Measurements from ENCODE around the gene S1PR1.

Gene S1PR1

GRCh38 chr1:101194746-101195145 lies 42.1 kb upstream of the S1PR1 start:
- no peak for ATAC-seq
- TF ChIP-seq CSDC2 (CRISPR knock-in tag; IDR thresholded peaks at IDR 0.05) (no peak), ISL1 (CRISPR knock-in tag; IDR thresholded peaks at IDR 0.05) (no peak), ZNF70 (CRISPR knock-in tag; IDR thresholded peaks at IDR 0.05) (no peak), BACH2 (CRISPR knock-in tag; IDR thresholded peaks at IDR 0.05; ENCODE audit: borderline replicate concordance) (no peak), ZFP30 (CRISPR knock-in tag; IDR thresholded peaks at IDR 0.05) (no peak), PATZ1 (CRISPR knock-in tag; IDR thresholded peaks at IDR 0.05; ENCODE audit: borderline replicate concordance) (no peak), TCF4 (CRISPR knock-in tag; IDR thresholded peaks at IDR 0.05; ENCODE audit: borderline replicate concordance) (no peak), ARNTL (CRISPR knock-in tag; IDR thresholded peaks at IDR 0.05; ENCODE audit: borderline replicate concordance, low read depth) (no peak), POU6F1 (CRISPR knock-in tag; IDR thresholded peaks at IDR 0.05; ENCODE audit: borderline replicate concordance, low read depth) (no peak), PPARA (CRISPR knock-in tag; IDR thresholded peaks at IDR 0.05; ENCODE audit: borderline replicate concordance) (no peak), ZC3H10 (CRISPR knock-in tag; IDR thresholded peaks at IDR 0.05) (no peak)

GRCh38 chr1:101196668-101197067 lies 40.2 kb upstream of the S1PR1 start:
- no peak for ATAC-seq
- TF ChIP-seq TSHZ2 (CRISPR knock-in tag; IDR thresholded peaks at IDR 0.05) (no peak), ZC3H10 (CRISPR knock-in tag; IDR thresholded peaks at IDR 0.05) (no peak), TCF4 (CRISPR knock-in tag; IDR thresholded peaks at IDR 0.05; ENCODE audit: borderline replicate concordance) (no peak), CSRNP3 (CRISPR knock-in tag; IDR thresholded peaks at IDR 0.05) (no peak), BACH2 (CRISPR knock-in tag; IDR thresholded peaks at IDR 0.05; ENCODE audit: borderline replicate concordance) (no peak), PATZ1 (CRISPR knock-in tag; IDR thresholded peaks at IDR 0.05; ENCODE audit: borderline replicate concordance) (no peak), POU6F1 (CRISPR knock-in tag; IDR thresholded peaks at IDR 0.05; ENCODE audit: borderline replicate concordance, low read depth) (no peak), ZNF565 (CRISPR knock-in tag; conservative IDR thresholded peaks at IDR 0.05; ENCODE audit: low read depth) (no peak), CREB5 (CRISPR knock-in tag; IDR thresholded peaks at IDR 0.05; ENCODE audit: low read depth) (no peak), ZNF70 (CRISPR knock-in tag; IDR thresholded peaks at IDR 0.05) (no peak), ZFP30 (CRISPR knock-in tag; IDR thresholded peaks at IDR 0.05) (no peak), ISL1 (CRISPR knock-in tag; IDR thresholded peaks at IDR 0.05) (no peak), ESRRG (CRISPR knock-in tag; IDR thresholded peaks at IDR 0.05) (no peak), CSDC2 (CRISPR knock-in tag; IDR thresholded peaks at IDR 0.05) (no peak), RARB (CRISPR knock-in tag; IDR thresholded peaks at IDR 0.05) (no peak), TOX (CRISPR knock-in tag; IDR thresholded peaks at IDR 0.05; ENCODE audit: borderline replicate concordance) (no peak), ARNTL (CRISPR knock-in tag; IDR thresholded peaks at IDR 0.05; ENCODE audit: borderline replicate concordance, low read depth) (no peak), SNAI2 (CRISPR knock-in tag; IDR thresholded peaks at IDR 0.05) (no peak), ZNF8 (CRISPR knock-in tag; IDR thresholded peaks at IDR 0.05) (no peak)
